CD4-positive, alpha-beta T cell treated with Interleukin-15 for 4 hours (primary cell): ENCODE data around the gene ALG2.

Experiments used
- DNase-seq: peaks from one replicate; pipeline ENCODE4 v3.0.0-alpha.2; 2020; ENCODE audit warnings: low spot score

Gene ALG2

GRCh38 chr9:99221621-99222415 lies at the start of gene ALG2, which contains the start of gene SEC61B:
TSS of gene ALG2 (minus strand) at chr9:99221942. CDS start at chr9:99221894, 48 bp downstream.
TSS of gene SEC61B (plus strand) at chr9:99222282. CDS start at chr9:99222364, 82 bp downstream.
- DNase-seq = peak; percentile 92

GRCh38 chr9:99270491-99270890 lies 48.7 kb upstream of the ALG2 start:
- no peak for DNase-seq

GRCh38 chr9:99269416-99269815 lies 47.7 kb upstream of the ALG2 start:
- DNase-seq = no peak

- DNase-seq = peak; percentile 45
Observed at GRCh38 chr9:99266255-99267023, 44.7 kb upstream of the ALG2 start.

- no peak for DNase-seq
Observed at GRCh38 chr9:99265691-99266090, 43.9 kb upstream of the ALG2 start.

GRCh38 chr9:99264070-99264680 lies 42.4 kb upstream of the ALG2 start:
- no peak for DNase-seq

- no peak for DNase-seq
Observed at GRCh38 chr9:99262949-99263418, 41.2 kb upstream of the ALG2 start.

- no peak for DNase-seq
Observed at GRCh38 chr9:99261923-99262322, 40.2 kb upstream of the ALG2 start.

- DNase-seq = peak; percentile 25
Observed at GRCh38 chr9:99259231-99259918, 37.6 kb upstream of the ALG2 start.

GRCh38 chr9:99257723-99258389 lies 36.1 kb upstream of the ALG2 start:
- DNase-seq = no peak

GRCh38 chr9:99255651-99256050 lies 33.9 kb upstream of the ALG2 start:
- no peak for DNase-seq

GRCh38 chr9:99253772-99254431 lies 32.2 kb upstream of the ALG2 start:
- DNase-seq = peak; percentile 42

GRCh38 chr9:99253134-99253533 lies 31.4 kb upstream of the ALG2 start:
- DNase-seq = no peak

- no peak for DNase-seq
Observed at GRCh38 chr9:99251157-99251556, 29.4 kb upstream of the ALG2 start.

- no peak for DNase-seq
Observed at GRCh38 chr9:99249619-99250018, 27.9 kb upstream of the ALG2 start.

- DNase-seq = no peak
Observed at GRCh38 chr9:99244344-99245260, 22.9 kb upstream of the ALG2 start.

GRCh38 chr9:99241106-99241505 lies 19.4 kb upstream of the ALG2 start:
- no peak for DNase-seq

GRCh38 chr9:99239341-99240060 lies 17.8 kb upstream of the ALG2 start:
- no peak for DNase-seq

- DNase-seq = no peak
Observed at GRCh38 chr9:99238331-99238730, 16.6 kb upstream of the ALG2 start.
